CD4-positive, alpha-beta T cell treated with Interferon gamma for 1 hour (primary cell): Measurements from ENCODE around the gene SV2A.
"Not testable (repeated sequence)": the region's sequence is repeated elsewhere in the genome, so short reads cannot be mapped to it uniquely, and the experiment has no call there.

Source experiments
- DNase-seq: peaks from one replicate; pipeline ENCODE4 v3.0.0-alpha.2; 2020

SV2A gene

DNA sequence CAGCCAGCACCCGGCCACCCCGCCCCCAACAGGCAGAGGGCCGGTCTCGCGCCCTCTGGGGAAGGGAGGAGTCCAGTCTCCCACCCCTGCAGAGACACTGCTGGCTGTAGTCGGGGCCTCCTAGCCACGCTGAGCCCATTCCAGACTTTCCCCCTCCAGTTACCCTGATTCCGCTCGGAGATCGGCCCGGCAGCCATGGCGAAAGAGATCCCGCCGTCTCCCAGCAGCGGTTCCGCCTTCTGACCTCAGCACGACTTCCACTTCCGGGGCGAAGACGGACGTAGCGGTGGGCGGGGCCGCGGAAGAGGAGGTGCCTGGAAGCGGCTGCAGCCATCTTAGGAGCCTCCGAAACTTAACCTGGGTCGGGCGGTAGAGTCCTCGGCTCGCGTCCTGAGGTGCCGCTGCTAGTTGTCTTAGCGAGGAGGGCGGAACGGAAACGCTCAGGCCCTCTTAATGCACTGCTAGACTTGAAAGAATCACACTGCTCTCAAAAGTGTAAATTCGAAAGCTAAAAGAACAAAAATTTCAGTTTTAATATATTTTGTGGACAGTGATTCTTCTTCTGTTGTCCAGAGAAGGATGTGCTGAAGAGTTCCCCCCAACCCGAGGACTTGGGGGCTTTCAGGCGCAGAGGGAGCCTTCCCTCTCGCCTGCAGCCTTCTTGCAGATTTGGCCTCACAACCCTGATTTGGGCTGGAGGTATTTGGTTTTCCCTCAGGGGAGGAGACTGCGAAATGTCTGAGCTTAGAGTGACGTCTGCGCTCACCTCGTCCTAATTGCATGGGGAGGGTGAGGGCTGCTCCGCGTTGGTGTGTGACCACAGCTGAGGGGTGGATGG is 10.1 kb upstream of the SV2A start, which contains the start of gene SF3B4:
TSS of gene SF3B4 (minus strand) at position 241 of the 838 bp plus-strand sequence. CDS start at position 197, 44 bp downstream.
- DNase-seq = peak; percentile 94

DNA sequence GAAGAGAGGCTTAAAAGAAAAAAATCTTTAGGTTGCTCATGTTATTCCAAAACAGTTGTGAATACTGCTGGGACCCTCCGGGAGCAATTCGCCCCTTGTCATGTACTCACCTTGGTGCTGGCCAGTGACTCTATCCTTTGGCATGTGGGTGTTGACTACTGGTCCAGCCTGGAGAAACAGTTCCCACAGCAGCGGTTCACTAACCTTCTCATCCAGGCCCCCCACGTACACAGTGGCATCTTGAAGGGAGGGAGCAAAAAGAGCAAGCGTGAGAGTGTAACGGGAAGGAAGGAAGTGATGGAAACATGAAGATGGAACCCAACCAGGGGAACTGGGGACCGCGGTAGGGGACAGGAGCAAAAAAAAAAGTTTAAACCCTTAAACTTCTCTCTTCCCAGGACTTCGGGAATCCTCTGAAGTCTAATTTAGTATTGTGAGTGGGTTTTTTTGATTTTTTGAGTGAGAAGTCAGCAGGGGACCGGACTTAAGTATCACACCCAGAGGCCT is 9.5 kb upstream of the SV2A start:
- no peak for DNase-seq

DNA sequence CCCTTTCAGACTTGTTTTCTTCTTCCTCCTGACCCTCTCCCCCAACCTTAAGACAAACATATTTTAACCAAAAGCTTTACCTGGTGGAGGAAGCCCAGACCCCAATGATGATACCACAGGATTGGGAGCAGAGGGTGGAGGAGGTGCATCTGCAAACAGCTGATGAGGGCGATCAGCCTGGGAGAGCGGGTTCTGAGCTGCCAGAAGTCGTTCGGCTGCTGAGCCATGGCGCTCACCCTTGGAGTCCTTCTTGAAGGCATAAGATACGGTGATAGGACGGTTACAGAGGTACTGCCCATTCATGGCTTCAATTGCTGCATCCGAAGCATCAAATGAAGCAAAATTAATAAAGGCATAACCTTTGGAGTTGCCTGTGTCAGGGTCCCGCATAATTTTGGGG is 8.7 kb upstream of the SV2A start:
- DNase-seq = no peak

DNA sequence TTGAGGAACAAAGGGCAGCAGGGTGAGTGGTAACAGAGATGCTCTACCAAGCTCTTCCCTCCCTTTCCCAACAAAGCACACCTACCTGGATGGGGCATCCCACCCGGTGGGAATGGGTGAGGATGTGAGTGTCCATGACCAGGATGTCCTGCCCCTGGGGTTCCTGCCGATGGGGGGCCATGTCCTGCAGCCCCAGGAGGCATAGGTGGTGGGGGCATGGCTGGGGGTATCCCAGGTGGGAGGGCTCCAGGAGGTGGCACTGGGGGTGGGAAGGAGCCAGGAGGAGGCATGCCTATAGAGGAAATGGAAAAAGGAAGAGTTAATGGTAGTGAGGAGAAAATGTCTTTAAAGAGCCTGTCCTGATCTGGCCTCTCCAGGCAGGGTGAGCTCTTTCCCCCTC is 8.1 kb upstream of the SV2A start:
- no peak for DNase-seq

DNA sequence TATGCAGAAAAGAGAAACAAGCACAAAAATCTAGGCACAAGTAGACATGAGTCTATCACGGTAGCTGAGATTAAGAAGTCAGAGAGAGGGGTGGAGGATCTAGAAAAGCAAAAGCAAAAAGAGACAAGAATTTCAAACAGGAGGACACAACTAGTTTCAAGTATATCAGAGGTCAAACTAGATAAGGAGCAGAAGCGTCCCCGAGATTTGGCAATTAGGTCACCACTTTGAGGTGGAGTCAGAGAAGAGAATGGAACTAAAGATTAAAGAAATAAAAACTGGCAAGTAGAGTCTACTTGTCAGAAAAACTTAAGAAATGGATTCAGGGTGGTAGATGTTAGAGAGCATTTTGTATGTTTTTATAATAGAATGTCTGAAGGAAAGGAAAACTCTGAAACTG is 7.7 kb upstream of the SV2A start:
- no peak for DNase-seq

DNA sequence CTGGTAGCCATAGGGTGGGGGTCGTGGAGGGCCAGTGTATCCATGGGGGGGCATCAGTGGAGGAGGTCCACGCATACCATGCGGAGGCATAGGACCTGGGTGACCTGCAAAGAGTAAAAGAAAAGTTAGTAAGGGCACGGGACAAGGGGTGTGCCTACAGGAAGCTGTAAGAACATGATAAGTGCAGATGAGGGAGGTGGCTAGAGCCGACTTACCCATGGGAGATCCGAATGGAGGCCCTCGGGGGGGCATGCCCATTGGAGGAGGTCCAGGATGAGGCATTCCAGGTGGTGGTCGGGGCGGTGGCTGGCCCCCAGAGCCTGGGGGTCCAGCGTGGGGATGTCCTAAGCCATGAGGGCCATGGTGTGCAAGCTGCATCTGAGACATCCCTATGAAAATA is 6.0 kb upstream of the SV2A start:
- DNase-seq = no peak

DNA sequence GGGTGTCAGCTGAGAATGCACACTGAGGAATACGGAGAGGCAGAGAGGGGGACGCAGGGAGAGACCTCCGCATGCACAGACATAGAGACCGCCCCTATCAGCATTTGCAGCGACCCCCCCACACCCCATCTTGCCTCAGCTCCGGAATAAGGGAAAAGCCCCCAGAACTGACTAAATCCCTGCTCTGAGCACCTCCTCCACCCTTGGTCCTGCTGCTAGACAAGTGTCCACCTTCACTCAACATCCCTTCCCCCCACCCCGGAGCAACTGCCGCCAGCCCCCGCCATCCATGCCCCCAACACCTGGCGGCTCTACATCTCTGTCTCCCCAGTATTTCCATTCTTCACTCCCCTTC is 769 bp downstream of the SV2A start:
- no peak for DNase-seq

DNA sequence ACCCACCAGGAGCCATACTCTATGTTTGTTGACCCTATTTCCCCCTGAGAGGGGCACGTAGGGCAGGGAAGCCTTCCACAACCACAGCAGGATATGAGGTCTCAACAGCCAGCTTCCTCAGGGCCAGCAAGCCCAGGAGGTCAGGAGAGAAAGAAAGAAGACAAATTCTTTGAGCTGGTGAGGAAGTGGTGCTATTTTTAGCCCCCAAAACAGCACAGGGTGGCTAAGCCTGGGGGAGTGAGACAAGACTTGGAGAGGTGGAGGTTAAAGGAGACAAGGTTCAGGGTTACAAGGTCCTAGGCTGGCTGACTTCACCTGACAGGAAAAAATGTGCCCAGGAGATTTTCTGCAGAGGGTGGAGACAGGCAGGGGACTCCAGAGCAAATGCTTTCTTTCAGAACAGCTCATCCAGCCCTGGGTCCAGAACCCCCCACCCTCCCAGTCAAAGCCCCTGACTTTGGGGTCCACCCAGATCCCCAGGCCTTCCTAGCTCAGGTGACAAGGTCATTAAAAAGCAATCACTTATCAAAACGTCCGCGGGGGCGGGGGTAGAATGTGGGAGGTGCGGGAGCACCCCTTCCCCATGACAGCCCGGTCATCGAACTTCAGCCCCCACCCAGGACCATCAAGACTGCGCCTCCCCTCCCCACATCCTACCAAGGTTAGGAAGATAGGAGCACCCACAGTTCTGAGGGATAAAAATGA is 1.3 kb downstream of the SV2A start:
- no peak for DNase-seq

DNA sequence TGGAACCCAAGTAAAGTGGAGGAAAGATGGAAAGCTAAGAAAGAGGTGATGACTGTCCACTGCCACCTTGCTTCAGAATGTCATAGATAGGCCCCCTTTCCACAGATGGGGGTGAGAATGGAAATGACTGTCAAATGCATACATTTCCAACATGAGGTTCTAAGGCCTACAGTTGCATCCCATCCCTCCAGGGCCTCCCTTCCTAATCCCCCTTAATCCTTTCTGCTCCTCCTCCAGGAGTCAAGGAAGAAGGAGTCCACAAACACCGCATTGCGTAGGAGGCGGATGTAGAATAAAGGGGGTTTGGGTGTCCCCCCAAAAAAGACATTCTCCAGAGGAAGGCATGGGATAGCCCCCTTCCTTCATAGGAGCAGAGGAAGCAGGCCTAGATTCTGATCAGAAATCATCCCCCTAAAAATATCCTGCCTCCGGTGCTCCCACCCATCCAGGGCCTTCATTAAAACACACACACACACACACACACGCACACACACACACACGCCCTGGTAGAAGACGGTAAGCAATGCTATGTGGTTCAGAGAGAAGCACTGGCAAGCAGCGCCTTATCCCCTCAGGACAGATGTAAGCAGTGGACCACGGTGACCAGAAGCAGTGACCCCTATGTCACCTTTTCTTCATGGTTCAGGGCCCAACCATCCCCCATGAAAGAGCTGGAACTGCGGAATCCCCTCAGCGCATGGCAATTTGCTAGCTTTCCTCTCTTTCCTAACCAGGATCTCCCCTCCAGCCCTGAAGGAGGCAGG is 2.0 kb downstream of the SV2A start:
- no peak for DNase-seq

DNA sequence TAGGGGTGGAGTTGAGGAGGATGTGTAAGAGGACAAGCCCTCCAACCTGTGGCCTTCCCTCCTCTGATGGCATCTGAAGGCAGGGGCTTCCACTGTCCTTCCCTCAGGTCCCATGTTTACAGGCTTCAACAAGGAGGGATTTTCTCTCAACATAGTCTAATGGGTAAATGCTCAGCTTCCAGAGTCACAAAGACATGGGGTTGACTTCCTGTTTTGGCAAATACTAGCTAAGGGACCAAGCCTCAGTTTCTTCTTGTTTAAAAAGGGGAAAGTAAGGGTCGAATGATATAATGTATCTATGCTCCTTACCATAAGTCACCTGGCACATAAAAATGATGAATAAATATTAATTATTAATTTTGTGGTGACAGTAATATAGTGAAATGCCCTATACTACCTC is 3.1 kb downstream of the SV2A start:
- DNase-seq = no peak

DNA sequence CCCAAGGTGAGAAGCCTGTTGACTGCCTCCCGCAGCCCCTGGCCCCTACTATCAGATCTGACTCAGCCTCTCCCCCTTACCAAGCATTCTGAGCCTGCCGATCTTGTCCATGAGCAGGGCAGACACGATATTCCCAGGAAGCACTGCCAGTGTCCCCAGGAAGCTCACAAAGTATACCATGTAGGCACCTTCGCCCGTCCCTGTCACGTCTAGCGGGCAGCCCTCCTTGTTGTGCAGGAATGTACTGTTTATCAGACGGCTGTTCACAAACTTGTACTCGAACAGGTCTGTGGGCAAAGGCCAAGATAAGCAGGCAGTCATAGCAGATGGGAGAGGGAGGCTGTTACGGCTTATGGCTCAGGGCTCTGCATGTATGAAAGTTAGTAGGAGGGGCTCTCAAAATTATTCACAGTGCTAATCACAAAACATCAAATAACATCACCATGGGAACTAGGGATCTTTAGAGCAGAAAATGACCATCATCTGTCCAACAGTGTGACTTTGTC is 11.0 kb downstream of the SV2A start:
- DNase-seq = no peak

DNA sequence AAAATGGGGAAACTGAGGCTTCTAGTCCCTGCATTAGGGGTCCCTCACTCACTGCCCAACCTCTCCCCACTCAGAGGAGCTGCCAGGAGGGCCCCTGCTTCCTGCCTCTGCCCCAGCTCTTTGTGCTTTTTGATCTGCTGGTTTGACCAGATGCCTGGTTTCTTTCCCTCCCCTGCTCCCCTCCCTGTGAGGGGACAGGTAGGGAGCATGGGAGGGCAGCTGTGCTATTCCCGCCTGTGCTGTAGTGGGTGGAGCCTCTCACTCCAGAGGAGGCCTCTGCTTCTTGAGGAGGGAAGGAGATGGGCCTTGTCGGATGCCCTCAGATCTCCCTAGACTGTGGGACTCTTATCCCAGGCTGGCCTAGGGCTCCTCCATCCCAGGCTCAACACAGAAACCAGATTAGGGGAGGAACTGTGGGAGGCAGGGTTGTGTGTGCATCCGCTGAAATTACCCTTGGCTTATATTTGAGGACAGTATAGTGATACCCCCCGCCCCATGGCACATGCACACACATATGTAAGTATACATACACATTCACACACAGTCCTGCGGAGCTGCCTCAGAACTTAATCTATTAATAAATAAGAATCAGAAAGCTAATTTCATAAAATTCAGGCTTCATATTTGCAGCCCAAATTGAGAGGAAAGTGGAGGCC is 13.7 kb downstream of the SV2A start:
- no peak for DNase-seq

DNA sequence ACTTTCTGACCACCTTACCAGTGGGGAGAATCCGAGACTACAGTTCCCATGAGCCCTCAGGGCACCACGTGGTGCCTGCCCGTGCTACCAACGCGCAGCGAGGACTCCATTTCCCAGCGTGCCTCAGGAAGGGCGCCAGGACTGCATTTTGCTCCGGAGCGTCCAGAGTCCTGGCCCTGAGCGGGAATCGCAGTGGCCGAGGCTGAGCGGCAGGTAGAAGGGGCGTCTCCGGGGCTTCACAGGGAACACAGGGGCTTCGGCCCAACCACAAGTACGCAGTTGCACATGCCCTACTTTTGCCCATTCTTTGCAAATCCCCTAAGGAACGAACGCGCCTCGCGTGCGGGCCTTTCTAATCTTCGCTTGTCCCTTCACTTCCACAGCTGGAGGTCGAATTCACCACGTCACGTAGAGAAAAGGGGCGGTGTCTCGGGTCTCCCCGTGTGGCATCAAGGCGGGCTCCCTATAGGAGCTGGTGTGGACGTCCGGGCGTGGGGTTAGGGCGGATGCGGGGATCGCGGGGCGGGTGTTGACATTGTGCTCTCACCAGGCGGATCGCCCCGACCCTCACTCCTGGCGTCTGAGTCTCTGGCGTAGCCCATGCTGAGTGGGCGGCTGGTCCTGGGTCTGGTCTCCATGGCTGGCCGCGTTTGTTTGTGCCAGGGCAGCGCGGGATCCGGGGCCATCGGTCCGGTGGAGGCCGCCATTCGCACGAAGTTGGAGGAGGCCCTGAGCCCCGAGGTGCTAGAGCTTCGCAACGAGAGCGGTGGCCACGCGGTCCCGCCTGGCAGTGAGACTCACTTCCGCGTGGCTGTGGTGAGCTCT is 18.0 kb downstream of the SV2A start, which contains the start of gene BOLA1:
TSS of gene BOLA1 (plus strand) at position 109 of the 825 bp plus-strand sequence. CDS start at position 601, 492 bp downstream.
- peak; percentile 81 for DNase-seq

DNA sequence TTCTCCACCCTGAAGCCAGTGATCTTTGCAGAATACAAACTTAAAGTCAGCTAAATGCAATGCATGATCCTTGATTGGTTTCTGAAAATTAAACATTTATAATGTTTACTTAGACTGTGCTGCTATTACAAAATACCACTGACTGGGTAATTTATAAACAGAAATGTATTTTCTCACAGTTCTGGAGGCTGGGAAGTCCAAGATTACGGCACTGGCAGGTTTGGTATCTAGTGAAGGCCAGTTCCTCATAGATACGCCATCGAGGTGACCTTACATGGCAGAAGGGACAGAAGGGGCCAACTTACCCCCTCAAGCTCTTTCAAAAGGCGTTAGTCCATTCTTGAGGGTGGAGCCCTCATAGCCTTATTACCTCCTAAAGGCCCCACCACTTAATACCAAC is 21.1 kb downstream of the SV2A start:
- no peak for DNase-seq

DNA sequence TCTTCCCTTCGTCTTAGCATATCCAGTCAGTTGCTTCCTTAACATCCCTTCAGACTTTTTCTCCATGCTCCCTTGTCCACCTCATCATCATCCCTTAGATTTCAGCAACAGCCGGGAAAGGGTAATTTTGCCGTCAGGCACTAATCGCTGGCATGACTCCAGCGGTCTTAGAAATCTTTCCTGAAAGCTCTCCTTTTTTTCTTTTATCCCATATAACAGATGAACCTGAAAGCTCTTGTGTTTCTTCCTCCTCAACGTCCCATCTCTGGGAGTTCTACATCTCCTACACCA is 28.7 kb downstream of the SV2A start:
- DNase-seq = no peak

DNA sequence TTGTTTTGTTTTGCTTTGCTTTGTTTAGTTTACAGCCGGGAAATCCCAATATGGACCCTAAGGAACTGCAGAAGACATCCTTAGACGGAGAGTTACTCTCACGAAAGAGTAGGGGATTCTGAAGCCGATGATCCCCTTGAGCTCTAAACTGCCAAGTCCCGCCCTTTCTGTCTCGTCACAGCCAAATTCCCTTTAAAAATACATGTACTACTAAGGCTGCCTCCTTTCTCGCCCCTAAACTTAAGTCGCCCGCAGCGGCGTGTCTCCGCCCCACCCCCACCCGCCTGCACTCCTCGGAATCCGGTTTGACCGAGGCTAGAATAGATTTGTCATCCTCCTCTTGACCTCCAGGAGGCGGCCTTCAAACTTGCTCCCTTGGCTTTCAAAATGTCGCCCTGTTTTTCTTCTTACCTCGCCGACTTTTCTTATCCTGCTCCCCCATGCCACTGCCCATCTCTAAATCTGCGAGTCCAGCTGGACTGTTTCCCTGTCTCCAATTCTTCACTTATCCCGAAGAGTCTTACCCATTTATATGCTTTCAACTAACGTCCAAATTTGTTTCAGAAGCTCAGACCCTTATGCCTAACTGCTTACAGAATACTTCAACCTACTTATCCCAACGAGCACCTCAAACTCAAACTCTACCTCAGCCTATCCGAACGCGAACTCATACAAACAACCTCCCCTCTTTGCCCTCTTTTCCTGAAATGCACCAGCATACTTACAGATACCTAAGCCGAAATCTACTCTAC is 29.2 kb downstream of the SV2A start:
- peak; percentile 85 for DNase-seq

DNA sequence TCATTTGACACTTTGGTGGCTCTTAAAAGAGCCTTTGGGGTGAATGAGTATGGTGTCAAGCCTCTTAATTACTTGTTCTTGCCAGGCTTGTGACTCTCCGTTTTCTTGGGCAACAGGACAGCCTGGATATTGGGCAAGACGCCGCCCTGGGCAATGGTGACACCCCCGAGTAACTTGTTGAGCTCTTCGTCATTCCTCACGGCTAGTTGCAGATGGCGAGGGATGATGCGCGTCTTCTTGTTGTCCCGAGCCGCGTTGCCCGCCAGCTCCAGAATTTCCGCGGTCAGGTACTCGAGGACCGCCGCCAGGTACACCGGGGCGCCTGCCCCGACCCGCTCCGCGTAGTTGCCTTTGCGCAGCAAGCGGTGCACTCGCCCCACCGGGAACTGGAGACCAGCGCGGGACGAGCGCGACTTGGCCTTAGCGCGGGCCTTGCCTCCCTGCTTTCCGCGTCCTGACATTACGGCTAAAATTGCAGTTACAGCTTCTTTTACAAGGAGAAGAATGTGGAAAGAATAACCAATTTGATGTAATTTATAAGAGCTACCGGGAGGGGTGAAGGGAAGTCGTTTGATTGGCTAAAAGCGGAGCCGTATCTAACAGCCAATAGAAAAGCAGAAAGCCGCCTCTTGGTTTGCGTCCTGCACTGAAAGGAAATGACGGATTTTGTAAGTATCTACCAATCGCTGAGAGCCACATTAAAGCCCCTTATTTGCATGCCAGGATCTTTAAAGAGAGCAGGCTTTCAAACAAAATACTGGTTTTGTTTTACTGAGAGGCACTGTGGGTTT is 30.0 kb downstream of the SV2A start:
- peak; percentile 93 for DNase-seq

DNA sequence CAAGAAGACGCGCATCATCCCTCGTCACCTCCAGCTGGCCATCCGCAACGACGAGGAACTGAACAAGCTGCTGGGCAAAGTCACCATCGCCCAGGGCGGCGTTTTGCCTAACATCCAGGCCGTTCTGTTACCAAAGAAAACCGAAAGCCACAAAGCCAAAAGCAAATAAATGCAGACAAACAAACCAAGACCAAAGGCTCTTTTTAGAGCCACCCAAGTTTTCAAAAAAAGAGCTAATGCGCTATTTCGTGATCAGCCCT is 30.5 kb downstream of the SV2A start:
- not testable (repeated sequence) for DNase-seq

DNA sequence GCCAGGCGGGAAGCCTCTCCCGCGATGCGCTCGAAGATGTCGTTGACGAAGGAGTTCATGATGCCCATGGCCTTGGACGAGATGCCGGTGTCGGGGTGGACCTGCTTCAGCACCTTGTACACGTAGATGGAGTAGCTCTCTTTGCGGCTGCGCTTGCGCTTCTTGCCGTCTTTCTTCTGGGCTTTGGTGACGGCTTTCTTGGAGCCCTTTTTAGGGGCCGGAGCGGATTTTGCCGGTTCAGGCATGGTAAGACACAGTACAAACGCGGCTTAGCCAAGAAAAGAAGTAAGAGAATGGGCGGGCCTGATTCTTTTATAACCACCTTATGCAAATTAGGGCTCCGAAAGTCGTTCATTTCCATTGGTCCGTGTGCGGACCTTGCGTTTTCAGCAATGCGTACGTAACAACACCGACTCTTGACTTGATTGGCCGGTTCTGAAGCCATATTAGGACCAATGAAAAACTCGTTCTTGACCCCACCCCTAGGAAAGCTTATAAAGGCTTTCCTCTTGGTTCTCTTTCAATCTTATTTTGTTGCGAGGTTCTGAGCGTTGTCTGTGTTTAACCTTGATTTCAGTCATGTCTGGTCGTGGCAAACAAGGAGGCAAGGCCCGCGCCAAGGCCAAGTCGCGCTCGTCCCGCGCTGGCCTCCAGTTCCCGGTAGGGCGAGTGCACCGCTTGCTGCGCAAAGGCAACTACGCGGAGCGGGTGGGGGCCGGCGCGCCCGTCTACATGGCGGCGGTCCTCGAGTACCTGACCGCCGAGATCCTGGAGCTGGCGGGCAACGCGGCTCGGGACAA is 31.0 kb downstream of the SV2A start:
- DNase-seq = peak; percentile 96

DNA sequence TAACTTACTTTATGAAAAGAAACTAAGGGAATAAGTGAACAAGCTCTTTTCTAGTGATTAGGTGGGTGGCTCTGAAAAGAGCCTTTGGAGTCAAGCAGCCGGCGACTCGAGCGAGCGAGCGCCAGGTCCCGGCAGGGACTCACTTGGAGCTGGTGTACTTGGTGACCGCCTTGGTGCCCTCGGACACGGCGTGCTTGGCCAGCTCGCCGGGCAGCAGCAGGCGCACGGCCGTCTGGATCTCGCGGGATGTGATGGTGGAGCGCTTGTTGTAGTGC is 31.6 kb downstream of the SV2A start:
- not testable (repeated sequence) for DNase-seq
